Vagina (tissue), 2 donors: Measurements from ENCODE around the gene WDR48. TPM values are rescaled to one million over a fixed set of nuclear protein-coding genes. Genes with fewer than 3 reads are reported as not detected.

Source experiments
- DNase-seq, 2 donors: peaks; one replicate each; pipeline ENCODE4 v3.0.0-alpha.2; 2017; ENCODE audit errors: extremely low spot score in 2 of 2
- H3K27ac ChIP-seq: fragments of 200-600 bp; sonication (generic); one replicate; pipeline ENCODE4 v1.5.1; 2019
- H3K27me3 ChIP-seq: fragments of 200-600 bp; sonication (generic); one replicate; pipeline ENCODE4 v1.5.1; 2019
- H3K36me3 ChIP-seq, 2 donors: fragments of 200-600 bp; sonication (generic); one replicate each; pipeline ENCODE4 v1.5.1; 2017 to 2019
- H3K4me1 ChIP-seq: fragments of 200-600 bp; sonication (generic); one replicate; pipeline ENCODE4 v1.5.1; 2019
- H3K4me3 ChIP-seq, 2 donors: fragments of 200-600 bp; sonication (generic); 1 replicate in 1 of 2; 2 replicates in 1 of 2; pipeline ENCODE4 v1.5.1; 2016 to 2019
- H3K9me3 ChIP-seq: fragments of 200-600 bp; sonication (generic); one replicate; pipeline ENCODE4 v1.5.1; 2019
- CTCF ChIP-seq, 3 experiments: fragments of 450-650 bp in 2 of 3; fragments of 200-600 bp in 1 of 3; sonication (generic) in 1 of 3; IDR thresholded peaks; one replicate each; pipeline ENCODE4 v1.5.1; 2017 to 2019; ENCODE audit warnings: antibody characterized with exemption in 3 of 3, mild to moderate bottlenecking in 2 of 3, moderate library complexity in 2 of 3
- POLR2A ChIP-seq, 2 donors: fragments of 450-650 bp; IDR thresholded peaks; one replicate each; pipeline ENCODE4 v1.6.1; 2017; ENCODE audit warnings: antibody characterized with exemption in 2 of 2, mild to moderate bottlenecking in 2 of 2, moderate library complexity in 2 of 2
- POLR2AphosphoS5 ChIP-seq, 2 donors: sonication (generic); formaldehyde crosslinking; IDR thresholded peaks; one replicate each; pipeline ENCODE4 v1.9.0; 2017; ENCODE audit warnings: antibody characterized with exemption in 2 of 2, mild to moderate bottlenecking in 2 of 2, low read depth in 1 of 2; ENCODE audit not compliant: insufficient read depth in 1 of 2
- intact Hi-C: fragments of 100-400 bp; cut with DNase I; formaldehyde crosslinking; loops from one replicate; pipeline ENCODE4 v1.15.1; 2023
- total RNA-seq: library from RNA; depleted of rRNA; stranded (reverse); fragments of >200 nt; gene quantifications from one replicate; pipeline ENCODE4 v1.2.3, GENCODE V29; 2016

The WDR48 gene
- total RNA-seq, 1 donor from 2014 or later = 43.7 TPM

GRCh38 chr3:39127269-39127907, 75.6 kb downstream of the WDR48 start:
- intact Hi-C loops = loop anchor here (5.0 kb wide), 1 partner anchor 165 kb away; no protein-coding TSS in a partner anchor
- Histone ChIP-seq H3K27ac (no peak overlapping the region), H3K36me3 (no peaks in the 10 kb centered on the region), H3K4me3 (no peak overlapping the region), H3K9me3 (no peaks in the 10 kb centered on the region), H3K4me1 (peaks cover 19% of the 10 kb centered on the region), H3K27me3 (no peaks in the 10 kb centered on the region)
- no peak for DNase-seq
- TF ChIP-seq CTCF (IDR thresholded peaks at IDR 0.05) = no peak
- no peak for TF ChIP-seq POLR2AphosphoS5 (IDR thresholded peaks at IDR 0.05; ENCODE audit: insufficient read depth in 1 of 2, low read depth in 1 of 2)
- TF ChIP-seq POLR2A (IDR thresholded peaks at IDR 0.05) = no peak

- Histone ChIP-seq H3K27ac (no peak overlapping the region), H3K4me3 (no peak overlapping the region), H3K4me1 (peaks cover 19% of the 10 kb centered on the region), H3K27me3 (no peaks in the 10 kb centered on the region), H3K36me3 (no peaks in the 10 kb centered on the region), H3K9me3 (no peaks in the 10 kb centered on the region)
- intact Hi-C loops = loop anchor here (5.0 kb wide), 1 partner anchor 164 kb away; no protein-coding TSS in a partner anchor
- TF ChIP-seq CTCF (IDR thresholded peaks at IDR 0.05) = no peak
- TF ChIP-seq POLR2AphosphoS5 (IDR thresholded peaks at IDR 0.05; ENCODE audit: insufficient read depth in 1 of 2, low read depth in 1 of 2) = no peak
- TF ChIP-seq POLR2A (IDR thresholded peaks at IDR 0.05) = no peak
- no peak for DNase-seq
These were observed 76.1 kb downstream of the WDR48 start for GRCh38 chr3:39127908-39128304.

GRCh38 chr3:39128951-39129350, 77.1 kb downstream of the WDR48 start:
- H3K27ac ChIP-seq = no peak overlapping the region
- H3K27me3 ChIP-seq = no peaks in the 10 kb centered on the region
- no peaks in the 10 kb centered on the region for H3K36me3 ChIP-seq
- no peak overlapping the region for H3K4me3 ChIP-seq
- intact Hi-C loops = loop anchor here (5.0 kb wide), 1 partner anchor 163 kb away; no protein-coding TSS in a partner anchor
- H3K4me1 ChIP-seq = peaks cover 19% of the 10 kb centered on the region
- TF ChIP-seq POLR2AphosphoS5 (IDR thresholded peaks at IDR 0.05; ENCODE audit: insufficient read depth in 1 of 2, low read depth in 1 of 2) = no peak
- no peak for TF ChIP-seq CTCF (IDR thresholded peaks at IDR 0.05)
- no peak for TF ChIP-seq POLR2A (IDR thresholded peaks at IDR 0.05)
- no peaks in the 10 kb centered on the region for H3K9me3 ChIP-seq
- no peak for DNase-seq

- intact Hi-C loops = no loop called here
- Histone ChIP-seq H3K4me3 (no peak overlapping the region), H3K27me3 (no peaks in the 10 kb centered on the region), H3K36me3 (no peaks in the 10 kb centered on the region), H3K4me1 (peaks cover 19% of the 10 kb centered on the region), H3K9me3 (no peaks in the 10 kb centered on the region), H3K27ac (no peak overlapping the region)
- TF ChIP-seq CTCF (IDR thresholded peaks at IDR 0.05) (no peak), POLR2AphosphoS5 (IDR thresholded peaks at IDR 0.05; ENCODE audit: insufficient read depth in 1 of 2, low read depth in 1 of 2) (no peak), POLR2A (IDR thresholded peaks at IDR 0.05) (no peak)
- no peak for DNase-seq
These were observed 78.2 kb downstream of the WDR48 start for GRCh38 chr3:39130026-39130425.

- Histone ChIP-seq H3K27ac (no peak overlapping the region), H3K27me3 (no peaks in the 10 kb centered on the region), H3K4me1 (peaks cover 17% of the 10 kb centered on the region), H3K4me3 (no peak overlapping the region), H3K9me3 (no peaks in the 10 kb centered on the region), H3K36me3 (no peaks in the 10 kb centered on the region)
- intact Hi-C loops = no loop called here
- TF ChIP-seq POLR2AphosphoS5 (IDR thresholded peaks at IDR 0.05; ENCODE audit: insufficient read depth in 1 of 2, low read depth in 1 of 2) (no peak), CTCF (IDR thresholded peaks at IDR 0.05) (no peak), POLR2A (IDR thresholded peaks at IDR 0.05) (no peak)
- no peak for DNase-seq
These were observed 79.0 kb downstream of the WDR48 start for GRCh38 chr3:39130693-39131265.
